ENCODE data around the gene IMMP2L. TPM values are rescaled to one million over a fixed set of nuclear protein-coding genes. Genes with fewer than 3 reads are reported as not detected.

The IMMP2L gene
- total and polyA plus RNA-seq, 2 of the 4 experiments (the other 2 are of a cell fraction): 5.8 to 9.3 TPM

DNA sequence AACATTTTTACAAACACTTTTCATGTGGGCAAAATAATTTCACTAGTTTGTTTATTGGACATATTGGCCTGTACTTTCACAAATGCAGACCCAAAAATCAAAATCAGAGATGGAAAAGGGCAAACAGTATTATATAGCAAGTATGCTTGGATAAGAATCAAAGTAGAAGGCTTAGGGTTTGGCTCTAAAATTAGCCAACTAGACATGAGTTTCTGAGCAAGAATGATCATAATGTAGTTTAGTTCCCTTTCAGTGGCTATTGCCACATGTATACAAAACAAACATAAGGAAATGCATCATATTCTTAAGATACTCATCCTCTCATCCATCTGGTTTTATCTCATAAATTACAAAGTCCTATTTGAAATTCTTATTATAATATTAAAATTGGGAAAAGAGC, 132.5 kb downstream of the IMMP2L start:
- dilution Hi-C loops (cut with HindIII; ENCODE audit: low sequenced_read_pairs, unreplicated experiment): no loop called here
- Histone ChIP-seq H3K23ac (ENCODE audit: low read depth, low read length) (no peak overlapping the region), H3K4me1 (ENCODE audit: control insufficient read depth, insufficient read depth, low read length) (no peaks in the 10 kb centered on the region), H2BK20ac (ENCODE audit: low read depth, low read length) (no peak overlapping the region), H3K9me3 (ENCODE audit: control insufficient read depth, insufficient read depth, low read length) (no peaks in the 10 kb centered on the region), H4K91ac (ENCODE audit: insufficient read depth, low read depth, low read length) (no peak overlapping the region), H2AK5ac (ENCODE audit: low read depth, low read length) (no peak overlapping the region), H3K27me3 (ENCODE audit: control insufficient read depth, insufficient read depth, low read length) (no peaks in the 10 kb centered on the region), H3K27ac (ENCODE audit: insufficient read depth, low read length) (no peak overlapping the region), H3K79me1 (ENCODE audit: low read depth in 1 of 2, low read length in 2 of 2) (no peaks in the 10 kb centered on the region), H3K4me3 (ENCODE audit: insufficient read depth, low read depth, low read length) (no peak overlapping the region), H4K20me1 (ENCODE audit: insufficient read depth, low read length) (no peaks in the 10 kb centered on the region), H2BK5ac (ENCODE audit: low read depth, low read length, poor library complexity, severe bottlenecking) (no peak overlapping the region), H2AK9ac (replicated peaks; ENCODE audit: low read depth, low read length, poor library complexity) (no peak overlapping the region), H3K9me1 (ENCODE audit: insufficient read depth, low read length) (no peaks in the 10 kb centered on the region), H2BK15ac (ENCODE audit: low read depth, low read length) (no peak overlapping the region), H3K9ac (ENCODE audit: low read depth, low read length) (no peak overlapping the region), H3K36me3 (ENCODE audit: control insufficient read depth, insufficient read depth, low read length) (no peaks in the 10 kb centered on the region), H2BK120ac (ENCODE audit: low read depth, low read length) (no peak overlapping the region), H3K4me2 (ENCODE audit: low read depth, low read length) (no peak overlapping the region; the same call in 1 of the 2 replicates), H3K4ac (ENCODE audit: low read depth, low read length) (no peak overlapping the region), H3K18ac (ENCODE audit: low read depth, low read length) (no peak overlapping the region), H4K8ac (ENCODE audit: low read depth in 2 of 2, low read length in 2 of 2) (no peak overlapping the region), H3K56ac (ENCODE audit: extremely low read depth, insufficient read depth, low read length) (no peak overlapping the region), H3K14ac (replicated peaks; ENCODE audit: low read depth, low read length) (no peak overlapping the region), H4K5ac (ENCODE audit: low read depth, low read length) (no peak overlapping the region), H2AFZ (replicated peaks; ENCODE audit: low read length, poor library complexity) (no peak overlapping the region)
- CTCF ChIA-PET: interaction anchor here (1.4 kb wide), 1 partner anchor 8 kb away, joined by 5 read pairs; no protein-coding TSS in a partner anchor
- BruUV-seq (replicated peaks): no TSS peak
- in situ Hi-C loops (cut with MboI; ENCODE audit: low sequenced_read_pairs): no loop called here
- POLR2A ChIA-PET (ENCODE audit: unreplicated experiment): no interaction called here
- peak; percentile 28 for DNase-seq
- intact Hi-C loops (cut with micrococcal nuclease): no loop called here
- no peak for TF ChIP-seq SMC3 (IDR thresholded peaks at IDR 0.05; ENCODE audit: low read depth, low read length)
- TF ChIP-seq POLR2A (IDR thresholded peaks at IDR 0.05; ENCODE audit: low read depth, low read length): no peak
- no peak for ATAC-seq (ENCODE audit: low read depth)
